Hematopoietic multipotent progenitor cell treated with erythropoietin and hydrocortisone succinate and interleukin-3 and kit ligand, for 17 days (in vitro differentiated cells): ENCODE measurements around the gene PLGLB1.
A peak's percentile ranks its signal among the peaks of the same experiment; 100 is the strongest.
"Not testable (repeated sequence)": the region's sequence is repeated elsewhere in the genome, so short reads cannot be mapped to it uniquely, and the experiment has no call there.

Experiments
- DNase-seq: peaks from one replicate; pipeline ENCODE4 v3.0.0-alpha.2; 2015; ENCODE audit warnings: low spot score

PLGLB1 gene

GRCh38 chr2:87021744-87022143 lies at the start of gene PLGLB1:
Gene PLGLB1 (minus strand): TSS chr2:87021844. CDS start chr2:87021783, 61 bp downstream.
- DNase-seq: not testable (repeated sequence)

- DNase-seq: not testable (repeated sequence)
Measured at GRCh38 chr2:87064305-87064704, 42.7 kb upstream of the PLGLB1 start.

GRCh38 chr2:87063431-87063830 lies 41.8 kb upstream of the PLGLB1 start:
- DNase-seq: peak; percentile 10

- not testable (repeated sequence) for DNase-seq
Measured at GRCh38 chr2:87061519-87061918, 39.9 kb upstream of the PLGLB1 start.

- DNase-seq: not testable (repeated sequence)
Measured at GRCh38 chr2:87057606-87058005, 36.0 kb upstream of the PLGLB1 start.

GRCh38 chr2:87056843-87057242 lies 35.2 kb upstream of the PLGLB1 start:
- DNase-seq: not testable (repeated sequence)

GRCh38 chr2:87056435-87056834 lies 34.8 kb upstream of the PLGLB1 start:
- DNase-seq: not testable (repeated sequence)

- DNase-seq: not testable (repeated sequence)
Measured at GRCh38 chr2:87054375-87054774, 32.7 kb upstream of the PLGLB1 start.

GRCh38 chr2:87041321-87041978 lies 19.8 kb upstream of the PLGLB1 start:
- DNase-seq: not testable (repeated sequence)

- not testable (repeated sequence) for DNase-seq
Measured at GRCh38 chr2:87028607-87029006, 7.0 kb upstream of the PLGLB1 start.

- not testable (repeated sequence) for DNase-seq
Measured at GRCh38 chr2:87026816-87027215, 5.2 kb upstream of the PLGLB1 start.

- not testable (repeated sequence) for DNase-seq
Measured at GRCh38 chr2:87025927-87026326, 4.3 kb upstream of the PLGLB1 start.

GRCh38 chr2:87023988-87024615 lies 2.5 kb upstream of the PLGLB1 start:
- DNase-seq: not testable (repeated sequence)

GRCh38 chr2:87021043-87021442 lies 601 bp downstream of the PLGLB1 start:
- not testable (repeated sequence) for DNase-seq

GRCh38 chr2:87019053-87019452 lies 2.6 kb downstream of the PLGLB1 start:
- not testable (repeated sequence) for DNase-seq

- not testable (repeated sequence) for DNase-seq
Measured at GRCh38 chr2:87014489-87015169, 7.0 kb downstream of the PLGLB1 start.

- not testable (repeated sequence) for DNase-seq
Measured at GRCh38 chr2:87004398-87004797, 17.2 kb downstream of the PLGLB1 start.
